Activated CD4-positive, alpha-beta T cell treated with anti-CD3 and anti-CD28 coated beads for 36 hours (primary cell): Measurements from ENCODE around the gene UBP1. TPM values are rescaled to one million over a fixed set of nuclear protein-coding genes. Genes with fewer than 3 reads are reported as not detected.
A peak's percentile ranks its signal among the peaks of the same experiment; 100 is the strongest.
"Not testable (repeated sequence)": the region's sequence is repeated elsewhere in the genome, so short reads cannot be mapped to it uniquely, and the experiment has no call there.

ENCODE experiments used
- ATAC-seq: fragments of 200-7000 bp; cut with Tn5 transposase; one replicate; pipeline ENCODE4 v1.10.0; 2021; ENCODE audit warnings: mild to moderate bottlenecking, moderate library complexity
- CTCF ChIA-PET: fragments of 350-600 bp; sonication (Branson Sonifier 250); formaldehyde crosslinking; loops from one replicate; lab custom pipeline; 2021; ENCODE audit warnings: antibody characterized with exemption; lab: Charles Lee
- POLR2A ChIA-PET: fragments of 350-600 bp; sonication (Branson Sonifier 250); formaldehyde crosslinking; loops from one replicate; lab custom pipeline; 2021; ENCODE audit warnings: antibody characterized with exemption, inconsistent platforms; lab: Charles Lee
- DNase-seq: peaks from one replicate; pipeline ENCODE4 v3.0.0-alpha.2; 2020
- H3K27ac Mint-ChIP-seq: one replicate; pipeline ENCODE4 v1.8.0; 2021; ENCODE audit warnings: mixed read lengths
- H3K27me3 Mint-ChIP-seq: one replicate; pipeline ENCODE4 v1.8.0; 2021; ENCODE audit warnings: mixed read lengths
- H3K36me3 Mint-ChIP-seq: one replicate; pipeline ENCODE4 v1.8.0; 2021; ENCODE audit warnings: low read depth, mixed read lengths
- H3K4me1 Mint-ChIP-seq: one replicate; pipeline ENCODE4 v1.8.0; 2021; ENCODE audit warnings: mixed read lengths
- H3K4me3 Mint-ChIP-seq: one replicate; pipeline ENCODE4 v1.8.0; 2021; ENCODE audit warnings: mild to moderate bottlenecking, moderate library complexity, mixed read lengths
- H3K9me3 Mint-ChIP-seq: one replicate; pipeline ENCODE4 v1.8.0; 2021; ENCODE audit warnings: low read depth, mixed read lengths
- intact Hi-C, 2 experiments: fragments of 100-400 bp; cut with DNase I in 1 of 2; cut with micrococcal nuclease in 1 of 2; formaldehyde crosslinking; loops; one replicate each; pipeline versions ENCODE4 v1.14.2 to v1.15.1; 2022 to 2024; cut with DNase I, micrococcal nuclease
- total RNA-seq, 2 experiments: library from RNA; stranded (reverse); gene quantifications; one replicate each; pipeline ENCODE4 v1.2.3, GENCODE V29; 2021

The UBP1 gene
- total RNA-seq, 2 experiments from 2014 or later: 54.8 to 66.0 TPM

GRCh38 chr3:33437556-33438283, 2.5 kb downstream of the UBP1 start:
- intact Hi-C loops: loop anchor here (2.0 to 10.0 kb wide), 4 partner anchors 21 to 485 kb away; partner anchors contain the start of genes CCR4 (in 1 of the 2), CLASP2 (in 1 of the 2) and CRTAP (in 1 of the 2)
- DNase-seq (no peak), ATAC-seq (no peak)
- CTCF ChIA-PET: interaction anchor here (0.9 to 1.8 kb wide), 4 partner anchors 9 to 65 kb away, joined by 3 to 5 read pairs (median 3); no protein-coding TSS in a partner anchor
- POLR2A ChIA-PET: no interaction called here
- peak overlapping the region; percentile 92 for H3K27ac Mint-ChIP-seq
- peaks cover 56% of the 10 kb centered on the region for H3K4me1 Mint-ChIP-seq
- H3K9me3 Mint-ChIP-seq: no peaks in the 10 kb centered on the region
- peaks cover 10% of the 10 kb centered on the region for H3K36me3 Mint-ChIP-seq
- peak overlapping the region; percentile 95 for H3K4me3 Mint-ChIP-seq
- H3K27me3 Mint-ChIP-seq: no peaks in the 10 kb centered on the region

GRCh38 chr3:33433843-33434242, 6.4 kb downstream of the UBP1 start:
- H3K4me1 Mint-ChIP-seq: peaks cover 85% of the 10 kb centered on the region
- peaks cover 8% of the 10 kb centered on the region for H3K36me3 Mint-ChIP-seq
- H3K27ac Mint-ChIP-seq: peak overlapping the region; percentile 53
- ChIA-PET POLR2A (interaction anchor here (0.6 kb wide), 2 partner anchors 169 to 272 kb away, joined by 3 to 7 read pairs; no protein-coding TSS in a partner anchor), CTCF (interaction anchor here (0.7 kb wide), 1 partner anchor 40 kb away, joined by 5 read pairs; no protein-coding TSS in a partner anchor)
- ATAC-seq: no peak
- no peaks in the 10 kb centered on the region for H3K27me3 Mint-ChIP-seq
- H3K9me3 Mint-ChIP-seq: no peaks in the 10 kb centered on the region
- H3K4me3 Mint-ChIP-seq: no peak overlapping the region
- intact Hi-C loops: loop anchor here in 1 of 2 experiments (10.0 kb wide), 1 partner anchor 319 kb away; the partner anchor contains the start of gene CRTAP
- no peak for DNase-seq

GRCh38 chr3:33430571-33430970, 9.6 kb downstream of the UBP1 start:
- no peaks in the 10 kb centered on the region for H3K27me3 Mint-ChIP-seq
- no peak overlapping the region for H3K4me3 Mint-ChIP-seq
- peaks cover 6% of the 10 kb centered on the region for H3K36me3 Mint-ChIP-seq
- CTCF ChIA-PET: interaction anchor here (0.8 kb wide), 1 partner anchor 356 kb away, joined by 3 read pairs; no protein-coding TSS in a partner anchor
- DNase-seq (no peak), ATAC-seq (no peak)
- intact Hi-C loops: loop anchor here in 1 of 2 experiments (10.0 kb wide), 1 partner anchor 316 kb away; the partner anchor contains the start of gene CRTAP
- POLR2A ChIA-PET: no interaction called here
- no peaks in the 10 kb centered on the region for H3K9me3 Mint-ChIP-seq
- peaks cover 81% of the 10 kb centered on the region for H3K4me1 Mint-ChIP-seq
- peak overlapping the region; percentile 63 for H3K27ac Mint-ChIP-seq

GRCh38 chr3:33430061-33430460, 10.1 kb downstream of the UBP1 start:
- H3K27me3 Mint-ChIP-seq: no peaks in the 10 kb centered on the region
- peaks cover 76% of the 10 kb centered on the region for H3K4me1 Mint-ChIP-seq
- ChIA-PET CTCF (interaction anchor here (0.6 to 0.8 kb wide), 3 partner anchors 16 to 357 kb away, joined by 3 read pairs; no protein-coding TSS in a partner anchor), POLR2A (no interaction called here)
- intact Hi-C loops: loop anchor here in 1 of 2 experiments (10.0 kb wide), 1 partner anchor 315 kb away; the partner anchor contains the start of gene CRTAP
- no peak for ATAC-seq
- H3K9me3 Mint-ChIP-seq: no peaks in the 10 kb centered on the region
- H3K4me3 Mint-ChIP-seq: no peak overlapping the region
- no peak for DNase-seq
- H3K36me3 Mint-ChIP-seq: peaks cover 8% of the 10 kb centered on the region
- H3K27ac Mint-ChIP-seq: peak overlapping the region; percentile 49

- not testable (repeated sequence) for H3K9me3 Mint-ChIP-seq, DNase-seq, H3K27me3 Mint-ChIP-seq, H3K4me3 Mint-ChIP-seq, ATAC-seq
- Mint-ChIP-seq H3K4me1 (peaks cover 75% of the 10 kb centered on the region), H3K27ac (peak overlapping the region; percentile 29), H3K36me3 (peaks cover 15% of the 10 kb centered on the region)
- ChIA-PET CTCF (interaction anchor here (0.7 to 1.3 kb wide), 4 partner anchors 9 to 298 kb away, joined by 3 read pairs; no protein-coding TSS in a partner anchor), POLR2A (interaction anchor here (0.8 kb wide), 1 partner anchor 216 kb away, joined by 9 read pairs; no protein-coding TSS in a partner anchor)
- intact Hi-C loops: loop anchor here in 1 of 2 experiments (5.0 kb wide), 1 partner anchor 37 kb away; no protein-coding TSS in a partner anchor
Observed at GRCh38 chr3:33429306-33429705, 10.9 kb downstream of the UBP1 start.

- H3K4me1 Mint-ChIP-seq: peaks cover 70% of the 10 kb centered on the region
- CTCF ChIA-PET: interaction anchor here (1.0 to 1.3 kb wide), 3 partner anchors 9 to 20 kb away, joined by 3 read pairs; no protein-coding TSS in a partner anchor
- POLR2A ChIA-PET: interaction anchor here (0.8 kb wide), 1 partner anchor 217 kb away, joined by 9 read pairs; no protein-coding TSS in a partner anchor
- peaks cover 18% of the 10 kb centered on the region for H3K36me3 Mint-ChIP-seq
- no peaks in the 10 kb centered on the region for H3K27me3 Mint-ChIP-seq
- DNase-seq (no peak), ATAC-seq (no peak)
- H3K27ac Mint-ChIP-seq: peak overlapping the region; percentile 51
- no peak overlapping the region for H3K4me3 Mint-ChIP-seq
- intact Hi-C loops: loop anchor here in 1 of 2 experiments (5.0 kb wide), 1 partner anchor 36 kb away; no protein-coding TSS in a partner anchor
- no peaks in the 10 kb centered on the region for H3K9me3 Mint-ChIP-seq
Observed at GRCh38 chr3:33428734-33429133, 11.5 kb downstream of the UBP1 start.

GRCh38 chr3:33426630-33427317, 13.4 kb downstream of the UBP1 start:
- peaks cover 52% of the 10 kb centered on the region for H3K4me1 Mint-ChIP-seq
- no peak for DNase-seq
- CTCF ChIA-PET: interaction anchor here (1.1 kb wide), 1 partner anchor 12 kb away, joined by 4 read pairs; no protein-coding TSS in a partner anchor
- peak overlapping the region; percentile 35 for H3K27ac Mint-ChIP-seq
- intact Hi-C loops: loop anchor here in 1 of 2 experiments (5.0 kb wide), 1 partner anchor 34 kb away; no protein-coding TSS in a partner anchor
- POLR2A ChIA-PET: no interaction called here
- ATAC-seq: no peak
- no peaks in the 10 kb centered on the region for H3K9me3 Mint-ChIP-seq
- no peaks in the 10 kb centered on the region for H3K27me3 Mint-ChIP-seq
- peaks cover 26% of the 10 kb centered on the region for H3K36me3 Mint-ChIP-seq
- H3K4me3 Mint-ChIP-seq: no peak overlapping the region

GRCh38 chr3:33426068-33426467, 14.1 kb downstream of the UBP1 start:
- Mint-ChIP-seq H3K27ac (no peak overlapping the region), H3K9me3 (no peaks in the 10 kb centered on the region), H3K36me3 (peaks cover 33% of the 10 kb centered on the region), H3K4me1 (peaks cover 45% of the 10 kb centered on the region), H3K27me3 (no peaks in the 10 kb centered on the region), H3K4me3 (no peak overlapping the region)
- DNase-seq (no peak), ATAC-seq (no peak)
- intact Hi-C loops: loop anchor here in 1 of 2 experiments (5.0 kb wide), 1 partner anchor 34 kb away; no protein-coding TSS in a partner anchor
- CTCF ChIA-PET: interaction anchor here (1.1 kb wide), 1 partner anchor 13 kb away, joined by 4 read pairs; no protein-coding TSS in a partner anchor
- POLR2A ChIA-PET: no interaction called here

GRCh38 chr3:33425453-33425852, 14.8 kb downstream of the UBP1 start:
- ATAC-seq (no peak), DNase-seq (no peak)
- CTCF ChIA-PET: interaction anchor here (0.7 to 1.1 kb wide), 2 partner anchors 13 to 138 kb away, joined by 4 read pairs; no protein-coding TSS in a partner anchor
- no peak overlapping the region for H3K27ac Mint-ChIP-seq
- H3K4me1 Mint-ChIP-seq: peaks cover 42% of the 10 kb centered on the region
- POLR2A ChIA-PET: no interaction called here
- H3K27me3 Mint-ChIP-seq: no peaks in the 10 kb centered on the region
- intact Hi-C loops: loop anchor here in 1 of 2 experiments (5.0 kb wide), 1 partner anchor 33 kb away; no protein-coding TSS in a partner anchor
- no peak overlapping the region for H3K4me3 Mint-ChIP-seq
- no peaks in the 10 kb centered on the region for H3K9me3 Mint-ChIP-seq
- peaks cover 39% of the 10 kb centered on the region for H3K36me3 Mint-ChIP-seq

GRCh38 chr3:33424606-33425452, 15.4 kb downstream of the UBP1 start:
- Mint-ChIP-seq H3K9me3 (no peaks in the 10 kb centered on the region), H3K27ac (no peak overlapping the region), H3K27me3 (no peaks in the 10 kb centered on the region), H3K4me1 (peaks cover 40% of the 10 kb centered on the region), H3K36me3 (peaks cover 44% of the 10 kb centered on the region), H3K4me3 (no peak overlapping the region)
- ATAC-seq (no peak), DNase-seq (no peak)
- intact Hi-C loops: loop anchor here in 1 of 2 experiments (5.0 kb wide), 1 partner anchor 33 kb away; no protein-coding TSS in a partner anchor
- ChIA-PET POLR2A (no interaction called here), CTCF (interaction anchor here (0.7 kb wide), 1 partner anchor 137 kb away, joined by 4 read pairs; no protein-coding TSS in a partner anchor)
